Measurements from ENCODE around the gene SMG7.

The SMG7 gene

GRCh38 chr1:183567584-183567983 lies 95.3 kb downstream of the SMG7 start:
- no peak for DNase-seq

GRCh38 chr1:183568176-183569021 lies 96.1 kb downstream of the SMG7 start:
- DNase-seq = no peak

GRCh38 chr1:183569141-183569540 lies 96.8 kb downstream of the SMG7 start:
- DNase-seq = no peak

- DNase-seq = no peak
Observed at GRCh38 chr1:183569801-183570200, 97.5 kb downstream of the SMG7 start.

- DNase-seq = no peak
Observed at GRCh38 chr1:183570451-183570850, 98.2 kb downstream of the SMG7 start.

- no peak for DNase-seq
Observed at GRCh38 chr1:183571678-183572268, 99.5 kb downstream of the SMG7 start.

- DNase-seq = no peak
Observed at GRCh38 chr1:183572721-183573120, 100.4 kb downstream of the SMG7 start.

GRCh38 chr1:183575606-183576005 lies 103.3 kb downstream of the SMG7 start:
- DNase-seq = no peak

- no peak for DNase-seq
Observed at GRCh38 chr1:183576537-183576936, 104.2 kb downstream of the SMG7 start.

GRCh38 chr1:183577897-183578465 lies 105.7 kb downstream of the SMG7 start:
- DNase-seq = no peak

GRCh38 chr1:183578856-183579255 lies 106.6 kb downstream of the SMG7 start:
- DNase-seq = no peak

- DNase-seq = peak in 1 of 5 donors; percentile 55
Observed at GRCh38 chr1:183580281-183580682, 108.0 kb downstream of the SMG7 start.

- DNase-seq = no peak
Observed at GRCh38 chr1:183582021-183582713, 109.9 kb downstream of the SMG7 start.

GRCh38 chr1:183583466-183583865 lies 111.2 kb downstream of the SMG7 start:
- no peak for DNase-seq

- DNase-seq = no peak
Observed at GRCh38 chr1:183584147-183584546, 111.8 kb downstream of the SMG7 start.

GRCh38 chr1:183585038-183585437 lies 112.7 kb downstream of the SMG7 start:
- DNase-seq = no peak

GRCh38 chr1:183586455-183586854 lies 114.2 kb downstream of the SMG7 start:
- DNase-seq = no peak

- DNase-seq = no peak
Observed at GRCh38 chr1:183586926-183587325, 114.6 kb downstream of the SMG7 start.

- DNase-seq = peak in 1 of 5 donors; percentile 37
Observed at GRCh38 chr1:183588827-183589226, 116.5 kb downstream of the SMG7 start.

GRCh38 chr1:183589384-183589783 lies 117.1 kb downstream of the SMG7 start:
- no peak for DNase-seq

- no peak for DNase-seq
Observed at GRCh38 chr1:183589874-183590243, 117.6 kb downstream of the SMG7 start.

- DNase-seq = peak in 1 of 5 donors; percentile 90
Observed at GRCh38 chr1:183590244-183591191, 118.2 kb downstream of the SMG7 start, which contains the start of gene NCF2. TSS of gene NCF2 (minus strand) at chr1:183590459. CDS start at chr1:183590329, 130 bp downstream.
